Fibroblast of upper back skin (primary cell): ENCODE data around the gene POU6F2.
"Not testable (repeated sequence)": the region's sequence is repeated elsewhere in the genome, so short reads cannot be mapped to it uniquely, and the experiment has no call there.

Experiments used
- DNase-seq: peaks from one replicate; pipeline ENCODE4 v3.0.0-alpha.2; 2013

POU6F2 gene

DNA sequence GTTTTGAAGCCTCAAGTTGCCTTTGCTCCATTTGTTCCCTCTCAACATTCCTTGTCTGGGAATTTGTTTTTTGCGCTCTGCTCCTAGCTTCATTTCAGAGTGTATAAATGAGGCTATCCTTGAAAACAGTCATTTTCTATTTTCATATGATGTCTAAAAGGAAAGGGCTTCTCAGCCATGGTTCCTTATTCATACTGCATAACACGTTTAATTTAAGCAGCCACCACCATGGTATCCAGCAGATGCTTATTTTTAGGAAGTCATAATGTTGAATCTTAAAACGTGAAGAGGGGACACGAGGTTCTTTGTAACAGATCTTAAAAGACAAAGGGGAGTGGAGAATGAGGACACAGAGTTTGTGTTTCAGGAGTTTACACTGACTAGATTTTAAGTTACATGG, 14.5 kb downstream of the POU6F2 start:
- DNase-seq, result no peak

DNA sequence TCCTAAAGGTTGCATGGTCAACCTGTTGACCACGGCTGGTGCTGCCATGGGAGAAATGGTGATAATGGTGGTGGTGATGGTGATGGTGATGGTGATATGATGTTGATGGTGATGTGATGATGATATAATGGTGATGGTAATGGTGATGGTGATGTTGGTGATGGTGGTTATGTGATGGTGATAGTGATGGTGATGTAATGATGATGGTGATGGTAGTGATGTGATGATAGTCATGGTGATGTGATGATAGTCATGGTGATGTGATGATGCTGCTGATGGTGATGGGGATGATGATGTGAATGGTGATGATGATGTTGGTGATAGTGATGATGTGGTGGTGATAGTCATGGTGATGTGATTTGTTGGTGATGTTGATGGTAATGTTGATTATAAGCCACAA, 23.9 kb downstream of the POU6F2 start:
- no peak for DNase-seq

DNA sequence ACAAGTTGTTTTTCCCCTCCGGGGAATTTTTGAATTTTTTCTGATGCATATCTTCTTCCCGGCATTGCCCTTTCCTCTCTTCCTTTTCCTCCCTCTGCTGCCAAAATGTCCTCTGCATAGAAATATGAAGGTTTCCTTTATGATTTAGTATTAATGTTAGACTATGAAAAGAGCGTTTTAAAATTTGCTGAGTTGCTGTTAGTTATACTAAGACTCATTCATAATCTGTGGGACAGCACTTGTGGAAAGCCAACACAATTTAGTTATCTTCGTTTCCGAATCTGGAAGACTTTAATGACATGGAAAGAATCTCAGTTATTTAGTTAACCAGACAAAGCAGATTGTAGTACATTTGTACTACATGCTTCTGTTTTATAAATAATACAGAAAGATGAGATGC, 25.0 kb downstream of the POU6F2 start:
- DNase-seq, result no peak

DNA sequence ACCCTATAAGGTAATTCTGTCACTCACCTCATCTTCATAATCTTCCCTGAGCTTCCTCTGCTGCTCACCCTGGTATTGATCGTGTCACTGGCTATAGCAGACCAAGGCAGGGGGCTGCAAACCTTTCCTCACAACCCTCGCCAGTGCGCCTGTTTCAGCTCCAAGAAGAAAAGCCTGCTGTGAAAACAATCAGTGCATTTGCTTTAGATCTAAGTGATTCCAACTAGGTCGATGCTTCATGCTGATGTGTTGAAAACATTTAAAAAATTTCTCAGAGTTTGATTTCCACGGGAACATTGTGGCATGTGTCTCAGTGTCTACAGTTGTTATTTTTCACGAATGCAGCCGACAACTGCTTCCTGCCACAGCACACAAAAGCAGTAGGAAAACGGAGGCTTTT, 27.3 kb downstream of the POU6F2 start:
- no peak for DNase-seq

DNA sequence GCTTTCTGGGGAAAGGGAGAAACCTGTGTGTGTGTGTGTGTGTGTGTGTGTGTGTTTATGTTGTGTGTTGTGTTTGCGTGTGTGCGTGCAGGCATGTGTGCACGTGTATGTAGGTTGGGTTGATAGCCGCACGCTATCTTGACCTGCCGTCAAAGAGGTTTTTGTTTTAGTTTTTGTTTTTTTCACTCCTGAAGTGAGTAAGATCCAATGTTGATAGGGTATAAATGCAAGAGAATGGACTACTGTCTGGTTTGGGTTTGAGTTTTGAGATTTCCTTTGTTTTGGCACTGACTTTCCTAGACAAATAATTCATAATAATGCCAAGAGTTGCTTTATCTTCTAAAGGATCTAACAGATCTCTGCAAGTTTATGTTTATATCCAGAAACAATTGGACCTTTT, 27.8 kb downstream of the POU6F2 start:
- no peak for DNase-seq

DNA sequence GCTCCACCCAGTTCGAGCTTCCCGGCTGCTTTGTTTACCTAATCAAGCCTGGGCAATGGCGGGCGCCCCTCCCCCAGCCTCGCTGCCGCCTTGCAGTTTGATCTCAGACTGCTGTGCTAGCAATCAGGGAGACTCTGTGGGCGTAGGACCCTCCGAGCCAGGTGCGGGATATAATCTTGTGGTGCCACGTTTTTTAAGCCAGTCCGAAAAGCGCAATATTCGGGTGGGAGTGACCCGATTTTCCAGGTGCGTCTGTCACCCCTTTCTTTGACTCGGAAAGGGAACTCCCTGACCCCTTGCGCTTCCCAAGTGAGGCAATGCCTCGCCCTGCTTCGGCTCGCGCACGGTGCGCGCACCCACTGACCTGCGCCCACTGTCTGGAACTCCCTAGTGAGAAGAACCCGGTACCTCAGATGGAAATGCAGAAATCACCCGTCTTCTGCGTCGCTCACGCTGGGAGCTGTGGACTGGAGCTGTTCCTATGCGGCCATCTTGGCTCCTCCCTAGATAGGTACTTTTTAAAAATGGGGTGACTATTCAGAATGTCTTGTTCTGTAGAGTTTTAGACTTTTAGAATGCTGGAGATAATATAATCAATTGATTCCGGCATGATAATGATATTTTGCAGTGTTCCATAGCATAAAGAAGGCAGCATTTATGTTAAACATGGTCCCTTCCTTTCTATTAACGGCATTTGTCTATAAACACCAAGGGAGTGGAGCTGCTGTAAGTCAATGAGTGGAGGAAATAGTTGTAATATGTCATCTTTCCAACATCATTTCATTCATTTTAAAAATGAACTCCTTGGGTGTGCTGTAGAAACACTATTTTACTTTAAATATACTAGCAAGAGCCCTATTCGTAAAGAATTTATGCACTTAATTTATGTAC, 35.6 kb downstream of the POU6F2 start:
- not testable (repeated sequence) for DNase-seq

DNA sequence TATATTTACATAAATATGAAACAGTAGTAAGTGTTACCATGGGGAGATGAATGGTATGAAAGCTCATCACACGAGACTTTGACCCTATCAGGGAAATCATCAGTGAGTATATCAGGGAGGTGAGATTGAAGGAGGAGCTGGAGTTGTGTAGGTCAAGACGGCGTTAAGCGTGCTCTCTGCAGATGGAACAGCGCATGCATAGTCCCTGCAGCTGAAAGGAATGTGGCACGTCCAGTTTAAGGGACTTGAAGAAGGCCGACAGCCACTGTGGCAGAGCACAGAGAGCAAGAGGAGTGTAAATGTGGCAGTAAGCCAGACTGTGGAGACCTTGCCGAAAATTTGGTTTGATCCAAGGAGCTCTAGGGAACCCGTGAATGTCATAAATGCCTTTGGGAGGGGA, 38.9 kb downstream of the POU6F2 start:
- no peak for DNase-seq

DNA sequence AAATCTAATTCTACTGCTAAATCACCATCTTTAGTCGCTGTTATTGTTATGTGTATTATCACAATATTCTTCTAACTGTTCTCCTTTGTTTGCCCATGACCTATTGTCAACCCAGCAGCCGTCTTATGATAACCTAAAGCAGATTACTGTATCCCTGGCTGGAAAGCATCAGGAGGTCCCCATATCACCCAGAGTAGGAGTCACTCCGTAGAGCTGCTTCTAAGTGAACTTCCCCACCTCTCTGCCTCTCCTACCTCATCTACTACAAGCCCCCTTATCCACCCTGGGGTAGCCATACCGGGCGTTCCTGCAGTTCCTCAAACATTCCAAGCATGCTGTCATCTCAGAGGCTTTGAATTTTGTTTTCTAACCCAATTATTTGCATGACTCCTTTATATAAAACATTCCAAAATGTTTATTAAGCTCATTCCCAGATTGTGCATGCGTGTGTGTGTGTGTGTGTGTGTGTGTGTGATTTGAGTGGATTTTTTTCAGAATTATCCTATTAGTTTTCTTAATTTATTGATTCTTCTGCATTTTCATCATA, 39.7 kb downstream of the POU6F2 start:
- peak; percentile 1 for DNase-seq

DNA sequence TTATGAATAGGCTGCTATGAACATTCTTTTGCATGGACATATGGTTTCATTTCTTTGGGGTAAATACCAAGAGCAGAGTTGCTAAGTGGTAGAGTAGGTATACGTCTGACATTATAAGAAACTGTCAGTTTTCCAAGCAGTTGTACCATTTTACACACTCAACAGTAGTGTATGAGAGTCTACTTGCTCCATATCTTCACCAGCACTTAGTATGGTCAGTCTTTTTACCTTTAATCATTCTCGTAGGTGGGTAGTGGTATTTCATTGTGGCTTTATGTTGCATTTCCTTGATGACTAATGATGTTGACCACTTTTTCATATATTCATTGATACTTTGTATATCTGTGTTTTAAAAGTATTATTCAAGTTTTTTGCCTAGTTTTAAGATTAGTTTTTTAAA, 45.1 kb downstream of the POU6F2 start:
- no peak for DNase-seq

DNA sequence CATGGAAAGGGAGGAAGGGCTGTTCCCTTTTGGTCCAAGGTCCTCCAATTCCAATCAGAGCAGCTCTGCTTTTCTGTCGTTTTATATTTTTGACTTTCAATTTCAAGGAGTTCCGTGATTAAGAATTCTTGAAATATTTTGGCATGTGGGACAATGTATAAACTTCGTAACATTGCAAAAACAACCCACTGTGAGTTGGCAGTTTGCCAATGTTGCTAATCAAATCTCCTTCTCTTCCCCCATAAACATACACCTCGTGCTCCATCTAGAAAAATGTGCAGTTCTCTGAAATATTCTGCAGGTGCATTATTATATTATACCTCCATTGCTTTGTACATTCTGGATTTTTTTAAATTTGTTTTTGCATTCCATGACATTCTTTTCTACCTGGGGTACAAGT, 49.8 kb downstream of the POU6F2 start:
- DNase-seq, result no peak

DNA sequence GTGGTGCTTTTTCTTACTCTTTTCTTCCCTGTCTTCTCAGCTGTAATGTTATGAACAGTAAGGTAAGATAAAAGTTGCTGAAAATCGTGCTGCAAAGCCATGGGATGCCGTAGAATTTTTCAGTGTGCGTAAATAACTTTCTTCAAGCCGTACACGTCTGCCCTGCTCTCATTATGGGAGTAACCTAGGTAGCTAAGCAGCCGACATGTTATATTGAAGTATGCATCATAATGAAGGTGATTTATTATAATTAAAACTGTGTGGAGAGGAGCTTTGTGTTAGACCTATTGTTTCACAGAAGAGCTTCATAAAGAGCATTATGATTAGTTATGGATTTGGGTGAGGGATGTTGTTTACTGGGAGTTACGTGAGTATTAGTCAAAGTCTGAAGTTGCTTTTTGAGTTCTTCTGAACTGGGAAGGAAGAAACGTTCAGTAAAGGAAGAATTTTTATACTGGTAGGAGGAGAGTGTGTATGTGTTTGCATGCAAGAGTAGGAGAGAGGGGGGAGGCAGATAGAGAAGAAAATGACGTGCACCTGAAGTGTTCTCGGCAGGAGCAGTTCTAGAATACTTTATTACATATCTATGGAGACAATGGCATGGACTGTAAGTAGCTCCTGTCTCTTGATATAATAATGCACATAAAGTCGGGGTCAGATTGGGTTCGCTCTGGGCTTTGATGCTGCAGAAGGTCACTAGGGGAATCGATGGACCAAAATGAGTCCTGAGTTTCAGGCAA, 56.3 kb downstream of the POU6F2 start:
- DNase-seq, result no peak

DNA sequence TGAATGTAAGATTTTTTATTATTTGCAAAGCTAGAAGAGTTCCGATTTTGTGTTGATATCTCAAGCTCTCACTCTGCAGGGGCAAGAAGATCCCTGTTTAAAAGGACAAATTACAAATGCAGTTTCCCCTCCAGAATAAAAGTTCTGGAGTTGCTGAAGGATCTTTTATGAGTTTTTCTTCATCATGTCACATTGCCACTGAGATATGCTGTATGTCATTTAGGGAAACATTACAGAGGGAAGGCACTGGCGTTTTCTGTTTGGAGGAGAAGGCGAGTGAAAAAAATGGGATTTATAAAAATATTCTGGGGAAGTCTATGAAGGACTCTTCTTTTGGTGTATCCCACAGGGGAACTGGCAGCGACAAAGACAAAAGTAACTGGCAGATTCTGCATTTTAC, 57.4 kb downstream of the POU6F2 start:
- no peak for DNase-seq

DNA sequence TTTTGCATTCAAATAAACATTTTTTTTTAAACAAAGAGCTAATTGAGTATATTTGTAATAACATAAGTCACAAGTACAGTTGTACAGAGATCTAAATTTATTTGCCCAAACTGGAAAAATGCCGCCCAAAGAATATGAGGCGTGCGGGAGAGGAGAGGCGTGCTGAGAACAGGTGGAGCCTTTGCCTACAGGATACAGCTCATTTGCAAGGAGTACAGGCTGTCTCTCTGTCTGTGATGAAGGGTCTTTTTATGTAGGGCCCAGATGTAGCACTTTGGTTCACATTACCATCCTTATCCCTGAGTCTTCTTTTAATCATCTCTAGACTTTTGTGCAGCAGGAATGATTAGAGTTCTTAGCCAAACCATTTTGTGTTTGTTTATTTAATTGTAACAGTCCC, 58.2 kb downstream of the POU6F2 start:
- no peak for DNase-seq

DNA sequence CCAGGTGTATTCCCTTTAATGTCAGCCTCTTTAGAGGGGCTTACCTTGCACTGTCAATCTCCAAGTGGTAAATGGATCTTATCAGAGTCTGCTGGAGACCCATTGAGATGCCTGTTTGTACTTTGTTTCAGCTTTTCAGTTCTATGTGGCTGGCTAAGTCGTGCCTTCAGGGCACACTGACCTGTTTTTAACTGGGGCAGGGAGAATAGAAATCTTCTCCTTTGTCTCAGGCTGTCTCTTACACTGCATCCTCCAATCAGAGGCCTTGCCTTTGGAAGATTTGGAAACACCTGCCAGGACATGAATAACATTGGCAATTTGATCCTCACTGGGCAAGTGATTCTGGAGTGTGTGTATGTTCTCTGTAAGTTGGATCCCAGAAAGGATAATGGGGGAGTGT, 65.0 kb downstream of the POU6F2 start:
- DNase-seq, result no peak

DNA sequence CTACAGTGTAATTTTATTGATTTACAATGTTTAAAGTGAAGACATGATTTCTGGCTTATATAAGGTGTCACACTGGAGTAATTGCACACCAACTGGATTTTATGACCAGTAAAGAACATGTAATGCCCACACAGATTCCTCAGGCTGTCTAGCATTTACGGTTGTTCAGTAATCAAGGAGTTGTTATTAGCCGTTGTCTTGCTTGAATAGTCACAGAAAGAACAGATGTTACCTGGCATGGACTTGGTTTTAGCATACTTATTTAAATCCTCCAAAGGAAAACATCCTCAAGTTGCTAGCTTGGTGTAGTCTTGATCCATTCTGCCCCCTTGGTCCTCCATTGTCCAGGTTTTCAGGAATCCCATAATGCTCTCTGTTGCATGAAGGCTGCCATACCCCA, 65.8 kb downstream of the POU6F2 start:
- DNase-seq, result no peak

DNA sequence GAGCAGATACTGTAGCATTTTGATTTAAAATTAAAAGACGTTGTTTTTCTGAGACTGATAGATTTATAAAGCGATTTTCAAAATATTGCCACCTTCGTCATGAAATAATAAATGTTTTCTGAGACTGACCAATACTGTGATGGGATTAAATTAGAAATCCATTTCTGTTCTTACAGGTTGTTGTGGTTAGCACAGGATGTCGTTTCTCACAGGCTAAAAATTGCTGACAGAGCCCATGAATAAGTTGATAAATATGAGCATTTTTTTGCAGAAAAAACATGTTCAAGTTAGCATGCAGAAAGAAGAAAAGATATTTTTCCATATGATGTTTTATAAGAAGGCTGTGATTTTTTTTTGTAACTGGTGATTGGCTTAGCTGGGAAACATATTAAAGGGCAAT, 66.8 kb downstream of the POU6F2 start:
- DNase-seq, result no peak

DNA sequence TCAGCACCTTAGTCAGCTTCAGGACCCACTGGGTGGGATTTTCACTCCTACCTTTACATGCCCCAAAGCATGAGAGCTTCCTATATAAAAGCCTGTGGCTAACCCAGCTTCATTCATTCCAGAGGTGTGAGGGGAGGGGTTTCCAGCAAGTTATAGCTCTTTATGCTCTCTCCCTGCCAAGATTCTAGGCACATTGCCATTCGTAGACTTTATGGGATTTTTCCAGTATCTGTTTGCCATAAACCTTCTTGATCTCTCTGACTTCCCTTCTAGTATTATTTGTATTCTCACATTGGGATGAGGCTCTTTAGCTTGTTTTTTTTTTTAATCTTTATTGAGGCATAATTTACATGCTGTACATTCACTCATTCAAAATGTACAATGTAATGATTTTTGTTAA, 67.5 kb downstream of the POU6F2 start:
- no peak for DNase-seq

DNA sequence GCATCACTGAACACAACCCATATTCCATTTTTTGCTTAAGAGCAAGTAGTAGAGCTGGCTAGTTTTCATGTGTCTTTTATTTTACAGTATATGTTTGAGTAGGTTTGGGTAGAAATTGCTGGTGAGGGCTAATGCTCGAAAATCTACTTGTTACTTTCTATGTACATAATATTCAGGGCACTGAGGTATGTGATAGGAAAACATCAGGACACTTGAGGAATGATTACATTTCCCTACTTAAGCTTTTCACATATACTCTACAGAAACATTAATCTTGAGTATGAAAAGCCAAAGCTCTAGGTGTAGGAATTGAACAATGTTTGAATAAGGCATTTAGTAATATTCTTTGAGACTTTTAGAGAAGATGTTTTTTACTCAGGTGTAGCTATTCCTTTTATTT, 73.6 kb downstream of the POU6F2 start:
- no peak for DNase-seq

DNA sequence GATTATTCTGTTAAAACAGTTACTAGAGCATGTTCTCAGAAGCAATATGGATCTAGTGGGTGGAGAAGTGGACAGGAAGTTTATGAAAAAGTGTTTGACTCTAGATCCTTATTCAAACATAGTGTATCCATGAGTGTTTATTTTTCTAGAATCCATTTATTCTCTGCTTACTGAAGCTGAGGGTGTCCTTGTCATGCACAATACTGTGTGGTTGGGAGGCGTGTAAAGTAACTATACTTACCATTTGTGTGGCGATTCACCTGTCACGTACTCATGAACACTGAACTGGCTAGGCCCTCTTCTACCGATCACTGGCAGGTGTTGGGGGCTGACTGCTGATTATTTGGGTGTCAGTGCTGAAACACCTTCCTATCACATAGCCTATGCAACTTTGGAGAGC, 74.0 kb downstream of the POU6F2 start:
- DNase-seq, result no peak

DNA sequence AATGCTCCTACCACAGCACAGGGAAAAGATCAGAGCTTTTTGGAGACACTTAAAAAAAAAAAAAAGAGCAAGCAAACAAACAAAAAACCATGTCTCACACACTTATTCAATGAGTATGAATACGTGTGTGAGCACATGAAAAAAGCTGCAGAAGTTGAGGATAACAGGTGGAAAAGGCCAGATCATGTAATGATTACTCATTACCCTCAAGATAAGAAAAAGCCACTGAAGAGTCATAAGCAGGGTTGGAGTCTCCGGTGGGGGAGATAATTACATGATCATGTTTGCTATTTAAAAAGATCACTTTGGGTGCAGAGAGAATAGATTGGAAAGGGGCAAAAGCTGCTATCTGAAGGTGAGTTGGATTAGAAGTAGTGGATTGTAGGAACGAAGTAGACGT, 77.0 kb downstream of the POU6F2 start:
- no peak for DNase-seq

DNA sequence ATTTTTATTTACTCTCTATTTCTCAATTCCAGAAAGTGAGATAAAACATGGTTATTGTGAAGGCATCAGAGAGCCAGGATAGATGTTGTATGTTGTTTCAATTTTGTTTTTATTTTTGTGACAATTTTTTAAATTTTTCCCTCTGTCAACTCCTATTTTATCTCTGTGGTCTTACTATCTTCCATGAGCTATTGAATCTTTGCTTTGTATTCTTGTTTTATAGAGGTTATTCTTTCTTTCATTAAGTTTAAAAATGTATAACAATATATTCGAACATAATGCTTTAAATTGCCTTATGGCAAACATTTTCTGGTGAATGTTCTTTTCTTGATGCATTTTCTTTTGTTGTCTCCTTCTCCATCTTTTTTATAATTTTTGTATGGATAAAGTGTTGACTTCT, 78.4 kb downstream of the POU6F2 start:
- no peak for DNase-seq

DNA sequence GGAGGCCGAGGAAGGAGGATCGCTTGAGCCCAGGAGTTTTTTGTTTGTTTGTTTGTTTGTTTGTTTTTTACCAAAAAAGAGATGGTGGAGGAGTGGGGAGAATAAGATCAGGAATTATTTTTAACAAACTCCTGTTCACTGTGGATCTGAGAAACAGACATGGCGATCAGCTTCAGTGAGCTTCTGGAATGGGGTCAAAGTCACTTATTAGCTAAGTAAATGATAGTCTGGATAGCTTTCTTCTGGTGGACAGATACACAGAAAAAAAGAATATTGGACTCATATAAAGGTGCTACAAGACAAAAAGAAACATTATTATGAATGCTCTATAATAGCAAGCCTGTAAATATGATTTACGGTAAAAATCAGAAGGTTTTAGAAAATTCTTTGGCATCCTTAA, 85.1 kb downstream of the POU6F2 start:
- DNase-seq, result no peak

DNA sequence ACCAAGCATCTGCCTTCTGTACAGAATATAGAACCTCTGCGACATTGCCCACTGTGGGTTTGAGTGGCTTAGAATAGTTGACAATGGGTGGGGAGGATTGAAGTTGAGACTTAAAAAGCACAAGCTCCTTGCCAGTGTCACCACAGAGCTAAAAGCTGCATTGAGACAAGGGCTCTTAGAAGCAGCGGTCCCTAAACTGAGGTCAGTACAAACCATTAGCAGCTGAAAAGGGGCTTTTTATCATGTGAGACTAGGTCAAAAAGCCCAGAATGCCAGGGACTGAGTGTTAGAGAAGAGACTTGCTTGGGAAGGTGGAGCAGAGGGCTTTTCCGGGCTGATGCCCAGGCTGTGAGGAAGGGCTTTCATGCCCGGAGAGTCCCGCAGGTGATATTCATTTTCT, 91.3 kb downstream of the POU6F2 start:
- no peak for DNase-seq
